SK-N-SH treated with all-trans-retinoic acid at 6 μM for 48 hours (cell line): ENCODE data around the gene RABGGTA.

Experiments used
- ARNTL ChIP-seq: fragments of 450-650 bp; formaldehyde crosslinking; IDR thresholded peaks from 2 replicates; pipeline ENCODE4 v1.5.0; 2020; ENCODE audit warnings: low read depth, mild to moderate bottlenecking, moderate library complexity, borderline replicate concordance
- CSRNP3 ChIP-seq: fragments of 250-450 bp; sonication (Bioruptor Pico); IDR thresholded peaks from 2 replicates; pipeline ENCODE4 v1.5.1; 2021; ENCODE audit warnings: mild to moderate bottlenecking, moderate library complexity
- OSR1 ChIP-seq: fragments of 250-450 bp; sonication (Bioruptor Pico); IDR thresholded peaks from 2 replicates; pipeline ENCODE4 v1.8.0; 2022; ENCODE audit warnings: moderate library complexity, mild to moderate bottlenecking, inconsistent platforms
- PATZ1 ChIP-seq: fragments of 250-450 bp; sonication (Bioruptor Pico); IDR thresholded peaks from 2 replicates; pipeline ENCODE4 v1.8.0; 2020; ENCODE audit warnings: mild to moderate bottlenecking, moderate library complexity, borderline replicate concordance
- ZFP3 ChIP-seq: fragments of 250-450 bp; sonication (Bioruptor Pico); IDR thresholded peaks from 2 replicates; pipeline ENCODE4 v1.5.0; 2020; ENCODE audit warnings: mild to moderate bottlenecking, moderate library complexity

GRCh38 chr14:24262821-24263733 lies 8.3 kb downstream of the RABGGTA start, which contains the start of gene TGM1:
- no peak for TF ChIP-seq PATZ1 (CRISPR knock-in tag)
- TF ChIP-seq ARNTL, result no peak
- no peak for TF ChIP-seq OSR1 (CRISPR knock-in tag)
- no peak for TF ChIP-seq ZFP3
- TF ChIP-seq CSRNP3, result no peak
